HEK293 (cell line): ENCODE measurements around the gene FAM76B.

Experiments used
- CTCF ChIP-seq: fragments of 450-650 bp; formaldehyde crosslinking; IDR thresholded peaks from 2 replicates; pipeline ENCODE4 v1.5.1; 2016; ENCODE audit warnings: missing biosample characterization, missing genetic modification characterization
- GLI4 ChIP-seq: fragments of 450-650 bp; formaldehyde crosslinking; IDR thresholded peaks from 2 replicates; pipeline ENCODE4 v1.5.1; 2016; ENCODE audit warnings: missing biosample characterization, missing genetic modification characterization
- INSM2 ChIP-seq: fragments of 450-650 bp; formaldehyde crosslinking; IDR thresholded peaks from 2 replicates; pipeline ENCODE4 v1.5.1; 2016; ENCODE audit warnings: missing biosample characterization, missing genetic modification characterization
- KLF16 ChIP-seq: fragments of 450-650 bp; formaldehyde crosslinking; IDR thresholded peaks from 2 replicates; pipeline ENCODE4 v1.5.1; 2017; ENCODE audit warnings: missing biosample characterization, missing genetic modification characterization
- ZBTB26 ChIP-seq: fragments of 450-650 bp; formaldehyde crosslinking; optimal IDR thresholded peaks from 2 replicates; pipeline ENCODE3; 2016; ENCODE audit warnings: missing biosample characterization, mild to moderate bottlenecking, missing genetic modification characterization
- ZFP3 ChIP-seq: fragments of 450-650 bp; formaldehyde crosslinking; IDR thresholded peaks from 2 replicates; pipeline ENCODE4 v1.5.1; 2016; ENCODE audit warnings: low read depth, missing biosample characterization, missing genetic modification characterization
- ZNF416 ChIP-seq: fragments of 450-650 bp; formaldehyde crosslinking; IDR thresholded peaks from 2 replicates; pipeline ENCODE4 v1.5.1; 2016; ENCODE audit warnings: missing biosample characterization, missing genetic modification characterization

GRCh38 chr11:95736355-95736754 lies 53.2 kb downstream of the FAM76B start:
- TF ChIP-seq ZBTB26 (tag by site-specific recombination) (no peak), ZNF416 (tag by site-specific recombination) (no peak), CTCF (tag by site-specific recombination) (no peak), INSM2 (no peak), ZFP3 (tag by site-specific recombination) (no peak), GLI4 (no peak), KLF16 (tag by site-specific recombination) (no peak)
